ENCODE results near the gene CD36. TPM values are rescaled to one million over a fixed set of nuclear protein-coding genes. Genes with fewer than 3 reads are reported as not detected.

CD36 gene
- total RNA-seq, 2 donors from 2014 or later: 8.7 to 26.5 TPM

- intact Hi-C loops (cut with DNase I): no loop called here
- no peak for TF ChIP-seq CTCF (IDR thresholded peaks at IDR 0.05)
- Histone ChIP-seq H3K27ac (no peak overlapping the region), H3K9me3 (no peaks in the 10 kb centered on the region), H3K36me3 (no peaks in the 10 kb centered on the region), H3K4me1 (no peaks in the 10 kb centered on the region), H3K27me3 (no peaks in the 10 kb centered on the region), H3K4me3 (no peak overlapping the region), H3K9ac (ENCODE audit: low read depth in 2 of 2, low read length in 2 of 2) (no peak overlapping the region)
- DNase-seq: no peak
These were observed 5.6 kb downstream of the CD36 start for GRCh38 chr7:80644054-80644453.

GRCh38 chr7:80646083-80646865 lies 7.8 kb downstream of the CD36 start:
- no peak for DNase-seq
- H3K4me1 ChIP-seq: no peaks in the 10 kb centered on the region
- H3K9me3 ChIP-seq: no peaks in the 10 kb centered on the region
- intact Hi-C loops (cut with DNase I): no loop called here
- no peak overlapping the region for H3K4me3 ChIP-seq
- H3K9ac ChIP-seq (ENCODE audit: low read depth in 2 of 2, low read length in 2 of 2): no peak overlapping the region
- no peak for TF ChIP-seq CTCF (IDR thresholded peaks at IDR 0.05)
- no peaks in the 10 kb centered on the region for H3K36me3 ChIP-seq
- H3K27me3 ChIP-seq: no peaks in the 10 kb centered on the region
- no peak overlapping the region for H3K27ac ChIP-seq

- Histone ChIP-seq H3K9ac (ENCODE audit: low read depth in 2 of 2, low read length in 2 of 2) (no peak overlapping the region), H3K4me1 (no peaks in the 10 kb centered on the region), H3K9me3 (no peaks in the 10 kb centered on the region), H3K27me3 (no peaks in the 10 kb centered on the region), H3K4me3 (no peak overlapping the region), H3K36me3 (no peaks in the 10 kb centered on the region), H3K27ac (no peak overlapping the region)
- no peak for DNase-seq
- no peak for TF ChIP-seq CTCF (IDR thresholded peaks at IDR 0.05)
- intact Hi-C loops (cut with DNase I): no loop called here
These were observed 9.0 kb downstream of the CD36 start for GRCh38 chr7:80647436-80647835.

GRCh38 chr7:80648031-80648600 lies 9.7 kb downstream of the CD36 start:
- DNase-seq: no peak
- H3K36me3 ChIP-seq: no peaks in the 10 kb centered on the region
- no peak overlapping the region for H3K9ac ChIP-seq (ENCODE audit: low read depth in 2 of 2, low read length in 2 of 2)
- H3K9me3 ChIP-seq: no peaks in the 10 kb centered on the region
- H3K4me3 ChIP-seq: no peak overlapping the region
- no peak overlapping the region for H3K27ac ChIP-seq
- H3K4me1 ChIP-seq: no peaks in the 10 kb centered on the region
- intact Hi-C loops (cut with DNase I): no loop called here
- TF ChIP-seq CTCF (IDR thresholded peaks at IDR 0.05): no peak
- H3K27me3 ChIP-seq: no peaks in the 10 kb centered on the region

- Histone ChIP-seq H3K9ac (ENCODE audit: low read depth in 2 of 2, low read length in 2 of 2) (no peak overlapping the region), H3K27ac (no peak overlapping the region), H3K27me3 (no peaks in the 10 kb centered on the region), H3K9me3 (no peaks in the 10 kb centered on the region), H3K36me3 (no peaks in the 10 kb centered on the region), H3K4me3 (no peak overlapping the region), H3K4me1 (no peaks in the 10 kb centered on the region)
- no peak for DNase-seq
- intact Hi-C loops (cut with DNase I): no loop called here
- TF ChIP-seq CTCF (IDR thresholded peaks at IDR 0.05): no peak
These were observed 10.6 kb downstream of the CD36 start for GRCh38 chr7:80649011-80649410.

Data from colonic mucosa (tissue), 4 donors.